NOMO-1 treated with dmso at 0.1 percent for 144 hours (cell line): ENCODE results near the gene PPP6C.

ENCODE experiments used
- DNase-seq: peaks from one replicate; lab custom pipeline; 2025; ENCODE audit not compliant: unreplicated experiment; lab: John Stamatoyannopoulos, UW

Gene PPP6C

GRCh38 chr9:125099816-125100215, 89.8 kb downstream of the PPP6C start:
- no peak for DNase-seq
